SU-DHL-6 (cell line): ENCODE measurements around the gene OR10A3.

Experiments used
- H2AFZ ChIP-seq: fragments of 200-600 bp; sonication (generic); 2 replicates; pipeline ENCODE4 v1.6.1; 2014; ENCODE audit warnings: low read depth, mild to moderate bottlenecking, moderate library complexity, mixed read lengths, antibody characterized with exemption, low read length; ENCODE audit not compliant: severe bottlenecking
- H3F3A ChIP-seq: fragments of 200-600 bp; shearing (Covaris generic); 2 replicates; pipeline ENCODE4 v1.6.0; 2016; ENCODE audit warnings: antibody characterized with exemption, mild to moderate bottlenecking; ENCODE audit not compliant: insufficient read depth
- H3K27ac ChIP-seq: fragments of 200-600 bp; sonication (generic); 2 replicates; pipeline ENCODE4 v1.5.1; 2016; ENCODE audit warnings: low read depth, mild to moderate bottlenecking, low read length, moderate library complexity, mixed read lengths
- H3K27me3 ChIP-seq: fragments of 200-600 bp; sonication (generic), shearing (Covaris generic); 2 replicates; pipeline ENCODE4 v1.6.0; 2014; ENCODE audit warnings: mild to moderate bottlenecking, low read length
- H3K36me3 ChIP-seq: fragments of 200-600 bp; sonication (generic); 2 replicates; pipeline ENCODE4 v1.6.1; 2014; ENCODE audit warnings: mild to moderate bottlenecking, low read length, mixed read lengths
- H3K4me2 ChIP-seq: fragments of 300-600, 200-600 bp; shearing (Covaris generic), sonication (generic); 2 replicates; pipeline ENCODE4 v1.6.0; 2014; ENCODE audit warnings: low read length, low read depth, mild to moderate bottlenecking; ENCODE audit not compliant: poor library complexity, severe bottlenecking
- H3K4me3 ChIP-seq: fragments of 200-600 bp; sonication (generic); 2 replicates; pipeline ENCODE4 v1.5.1; 2014; ENCODE audit warnings: antibody characterized with exemption, low read length, mild to moderate bottlenecking, mixed read lengths; ENCODE audit not compliant: insufficient read depth, poor library complexity, severe bottlenecking
- H3K79me2 ChIP-seq: fragments of 200-600 bp; sonication (generic); 2 replicates; pipeline ENCODE4 v1.6.1; 2014; ENCODE audit warnings: mild to moderate bottlenecking, low read length, moderate library complexity; ENCODE audit not compliant: insufficient read depth
- H3K9ac ChIP-seq: fragments of 200-600 bp; sonication (generic); 2 replicates; pipeline ENCODE4 v1.7.0; 2014; ENCODE audit warnings: mild to moderate bottlenecking, low read length
- H3K9me2 ChIP-seq: fragments of 200-600 bp; sonication (generic); replicated peaks from 2 replicates; pipeline ENCODE4 v1.6.1; 2014; ENCODE audit warnings: low read length; ENCODE audit not compliant: insufficient read depth
- H3K9me3 ChIP-seq: fragments of 200-600 bp; sonication (generic); 2 replicates; pipeline ENCODE4 v1.6.1; 2014; ENCODE audit warnings: low read length, mixed read lengths; ENCODE audit not compliant: insufficient read depth
- H4K20me1 ChIP-seq: fragments of 200-600 bp; sonication (generic); 2 replicates; pipeline ENCODE4 v1.6.1; 2014; ENCODE audit warnings: low read depth, mild to moderate bottlenecking, antibody characterized with exemption, low read length, moderate library complexity, mixed read lengths
- EZH2phosphoT487 ChIP-seq: fragments of 200-600 bp; sonication (generic), shearing (Covaris generic); conservative IDR thresholded peaks from 2 replicates; pipeline ENCODE4 v1.6.1; 2018; ENCODE audit warnings: mild to moderate bottlenecking, antibody characterized with exemption, low read length, moderate library complexity, mixed read lengths
- TF ChIP-seq, protein P1 (sequence below): fragments of 200-600 bp; sonication (generic); IDR thresholded peaks from one replicate; pipeline ENCODE4 v1.5.1; 2017; ENCODE audit warnings: antibody characterized with exemption, mild to moderate bottlenecking, low read length, moderate library complexity; ENCODE audit not compliant: insufficient read depth, poor library complexity, severe bottlenecking

The OR10A3 gene

DNA sequence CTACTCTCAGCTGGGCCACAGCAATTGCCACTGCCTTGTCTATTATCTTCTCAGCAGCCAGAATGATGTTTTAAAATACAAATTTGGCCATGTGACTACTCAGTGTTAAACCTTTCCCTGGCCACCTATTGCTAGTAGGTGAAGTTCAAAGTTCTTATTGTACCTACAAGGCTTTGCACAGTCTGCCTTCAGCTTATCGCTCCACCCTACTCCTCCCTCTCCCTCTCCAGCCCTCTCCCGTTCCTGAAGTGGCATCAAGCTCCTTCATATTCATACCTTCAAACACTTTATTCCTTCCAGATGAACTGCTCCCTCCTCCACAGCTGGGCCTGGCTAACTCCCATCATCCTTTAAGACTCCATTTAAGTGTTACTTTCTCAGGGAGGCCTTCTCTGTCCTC, 47.7 kb downstream of the OR10A3 start:
- Histone ChIP-seq H3K27ac (no peak overlapping the region), H3K27me3 (no peaks in the 10 kb centered on the region), H3K36me3 (no peaks in the 10 kb centered on the region), H3K9ac (no peak overlapping the region), H2AFZ (peak overlapping the region; percentile 97), H3K4me2 (no peak overlapping the region), H3K79me2 (no peaks in the 10 kb centered on the region), H3K4me3 (no peak overlapping the region), H3K9me2 (no peaks in the 10 kb centered on the region), H4K20me1 (no peaks in the 10 kb centered on the region), H3F3A (no peaks in the 10 kb centered on the region), H3K9me3 (no peaks in the 10 kb centered on the region)
- TF ChIP-seq, protein P1, sequence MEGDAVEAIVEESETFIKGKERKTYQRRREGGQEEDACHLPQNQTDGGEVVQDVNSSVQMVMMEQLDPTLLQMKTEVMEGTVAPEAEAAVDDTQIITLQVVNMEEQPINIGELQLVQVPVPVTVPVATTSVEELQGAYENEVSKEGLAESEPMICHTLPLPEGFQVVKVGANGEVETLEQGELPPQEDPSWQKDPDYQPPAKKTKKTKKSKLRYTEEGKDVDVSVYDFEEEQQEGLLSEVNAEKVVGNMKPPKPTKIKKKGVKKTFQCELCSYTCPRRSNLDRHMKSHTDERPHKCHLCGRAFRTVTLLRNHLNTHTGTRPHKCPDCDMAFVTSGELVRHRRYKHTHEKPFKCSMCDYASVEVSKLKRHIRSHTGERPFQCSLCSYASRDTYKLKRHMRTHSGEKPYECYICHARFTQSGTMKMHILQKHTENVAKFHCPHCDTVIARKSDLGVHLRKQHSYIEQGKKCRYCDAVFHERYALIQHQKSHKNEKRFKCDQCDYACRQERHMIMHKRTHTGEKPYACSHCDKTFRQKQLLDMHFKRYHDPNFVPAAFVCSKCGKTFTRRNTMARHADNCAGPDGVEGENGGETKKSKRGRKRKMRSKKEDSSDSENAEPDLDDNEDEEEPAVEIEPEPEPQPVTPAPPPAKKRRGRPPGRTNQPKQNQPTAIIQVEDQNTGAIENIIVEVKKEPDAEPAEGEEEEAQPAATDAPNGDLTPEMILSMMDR = no peak
- no peak for TF ChIP-seq EZH2phosphoT487

- Histone ChIP-seq H3K27ac (no peak overlapping the region), H3K4me3 (no peak overlapping the region), H3K4me2 (peak overlapping the region; percentile 8), H3K9me3 (no peaks in the 10 kb centered on the region), H3F3A (no peaks in the 10 kb centered on the region), H3K36me3 (no peaks in the 10 kb centered on the region), H3K27me3 (no peaks in the 10 kb centered on the region), H4K20me1 (no peaks in the 10 kb centered on the region), H3K9me2 (no peaks in the 10 kb centered on the region), H3K79me2 (no peaks in the 10 kb centered on the region), H3K9ac (no peak overlapping the region), H2AFZ (peak overlapping the region; percentile 97)
- TF ChIP-seq EZH2phosphoT487 = no peak
- TF ChIP-seq, protein P1 = peak; percentile 78
These were observed 48.7 kb downstream of the OR10A3 start for GRCh38 chr11:7892840-7893254.

- H3K4me2 ChIP-seq = peak overlapping the region; percentile 8
- peak overlapping the region; percentile 97 for H2AFZ ChIP-seq
- no peak overlapping the region for H3K4me3 ChIP-seq
- no peaks in the 10 kb centered on the region for H4K20me1 ChIP-seq
- H3F3A ChIP-seq = no peaks in the 10 kb centered on the region
- no peak overlapping the region for H3K9ac ChIP-seq
- H3K79me2 ChIP-seq = no peaks in the 10 kb centered on the region
- H3K27me3 ChIP-seq = no peaks in the 10 kb centered on the region
- no peaks in the 10 kb centered on the region for H3K36me3 ChIP-seq
- H3K9me3 ChIP-seq = no peaks in the 10 kb centered on the region
- TF ChIP-seq, protein P1 = no peak
- no peak for TF ChIP-seq EZH2phosphoT487
- H3K27ac ChIP-seq = no peak overlapping the region
- no peaks in the 10 kb centered on the region for H3K9me2 ChIP-seq
These were observed 49.3 kb downstream of the OR10A3 start for GRCh38 chr11:7892059-7892699.
